GM18909 (cell line): ENCODE measurements around the gene PBLD.

ENCODE experiments used
- ATAC-seq: cut with Tn5 transposase; IDR thresholded peaks from one replicate; pipeline ENCODE4 v1.9.1; 2021; ENCODE audit warnings: mild to moderate bottlenecking; ENCODE audit not compliant: unreplicated experiment, poor library complexity

PBLD gene

GRCh38 chr10:68239069-68239468 lies 93.7 kb downstream of the PBLD start:
- ATAC-seq, result no peak

- no peak for ATAC-seq
These were observed 94.4 kb downstream of the PBLD start for GRCh38 chr10:68238371-68238770.

- ATAC-seq, result no peak
These were observed 95.6 kb downstream of the PBLD start for GRCh38 chr10:68237173-68237572.

GRCh38 chr10:68235581-68235980 lies 97.1 kb downstream of the PBLD start:
- no peak for ATAC-seq

GRCh38 chr10:68235111-68235510 lies 97.6 kb downstream of the PBLD start:
- ATAC-seq, result no peak

- ATAC-seq, result no peak
These were observed 99.7 kb downstream of the PBLD start for GRCh38 chr10:68233046-68233445.
